GM18873 (cell line): ENCODE measurements around the gene PRELID1.
"Not testable (repeated sequence)": the region's sequence is repeated elsewhere in the genome, so short reads cannot be mapped to it uniquely, and the experiment has no call there.

ENCODE experiments used
- ATAC-seq: cut with Tn5 transposase; IDR thresholded peaks from one replicate; pipeline ENCODE4 v1.9.1; 2021; ENCODE audit warnings: mild to moderate bottlenecking, moderate library complexity, moderate number of reproducible peaks; ENCODE audit not compliant: unreplicated experiment, low FRiP score

The PRELID1 gene

GRCh38 chr5:177333420-177334154 lies 30.0 kb downstream of the PRELID1 start:
- ATAC-seq: no peak

- no peak for ATAC-seq
Measured at GRCh38 chr5:177334155-177334551, 30.6 kb downstream of the PRELID1 start.

DNA sequence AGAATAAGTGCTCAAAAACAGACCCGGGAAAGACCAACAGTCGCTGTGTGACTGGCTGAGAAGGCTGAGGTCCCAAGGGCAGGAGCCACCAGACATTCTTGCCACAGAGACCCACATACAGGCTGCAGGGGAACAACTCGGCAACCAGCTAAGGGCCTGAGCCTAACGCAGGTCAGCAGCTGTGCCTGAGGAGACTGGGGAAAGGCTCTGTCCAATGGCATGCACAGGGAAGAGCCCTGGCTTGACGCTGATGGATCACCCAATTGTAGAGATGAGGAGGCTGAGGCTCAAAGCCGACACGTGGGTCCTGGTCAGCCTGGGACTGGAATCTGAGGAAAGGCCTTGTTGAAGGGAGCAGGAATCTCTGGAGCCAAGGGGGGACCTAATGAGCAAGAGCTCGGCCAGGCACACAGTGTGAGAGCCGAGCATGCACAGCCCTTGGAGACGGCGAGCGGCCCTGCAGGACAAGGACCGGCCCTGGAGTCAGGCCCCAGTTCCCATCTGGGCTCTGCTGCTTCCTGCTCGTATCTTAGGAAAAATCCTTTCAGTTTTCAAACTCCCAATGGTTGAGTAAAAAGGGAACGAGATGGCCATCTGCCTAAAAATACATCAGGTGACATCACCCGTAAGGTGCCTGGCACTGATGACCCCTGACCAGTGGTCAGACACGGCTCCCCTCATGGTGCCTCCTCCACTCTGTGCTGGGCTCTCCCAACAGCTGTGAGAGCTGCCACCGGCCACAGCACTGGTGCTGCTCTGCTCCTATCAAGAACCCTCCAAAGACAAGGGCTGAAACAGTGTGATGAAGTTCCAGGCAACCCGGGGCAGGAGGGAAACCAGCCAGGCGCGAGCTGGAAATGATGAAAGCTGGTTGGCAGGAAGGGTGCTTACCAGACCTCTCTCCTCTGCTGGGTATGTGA lies 31.4 kb downstream of the PRELID1 start:
- no peak for ATAC-seq

DNA sequence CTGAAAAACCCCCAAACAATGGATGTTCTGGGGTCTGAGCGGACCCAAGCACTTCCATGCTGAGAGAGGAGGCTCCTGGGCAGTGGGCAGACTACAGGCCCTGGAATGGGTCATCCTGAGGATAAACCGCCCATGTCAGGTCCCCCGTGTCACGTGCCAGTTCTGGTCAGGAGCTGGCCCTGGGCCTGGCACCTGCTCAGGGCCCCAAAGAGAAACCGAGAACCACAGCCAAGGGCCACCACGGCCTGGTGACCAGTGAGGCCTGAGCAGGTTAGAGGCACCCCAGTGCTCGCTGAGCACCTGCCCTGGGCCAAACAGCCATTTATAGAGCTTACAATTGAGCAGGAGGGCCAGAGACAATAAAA lies 32.1 kb downstream of the PRELID1 start:
- ATAC-seq: no peak

- no peak for ATAC-seq
Measured at GRCh38 chr5:177336112-177336511, 32.5 kb downstream of the PRELID1 start.

- ATAC-seq: no peak
Measured at GRCh38 chr5:177336603-177337494, 33.2 kb downstream of the PRELID1 start.

- ATAC-seq: no peak
Measured at GRCh38 chr5:177338251-177339106, 34.9 kb downstream of the PRELID1 start.

DNA sequence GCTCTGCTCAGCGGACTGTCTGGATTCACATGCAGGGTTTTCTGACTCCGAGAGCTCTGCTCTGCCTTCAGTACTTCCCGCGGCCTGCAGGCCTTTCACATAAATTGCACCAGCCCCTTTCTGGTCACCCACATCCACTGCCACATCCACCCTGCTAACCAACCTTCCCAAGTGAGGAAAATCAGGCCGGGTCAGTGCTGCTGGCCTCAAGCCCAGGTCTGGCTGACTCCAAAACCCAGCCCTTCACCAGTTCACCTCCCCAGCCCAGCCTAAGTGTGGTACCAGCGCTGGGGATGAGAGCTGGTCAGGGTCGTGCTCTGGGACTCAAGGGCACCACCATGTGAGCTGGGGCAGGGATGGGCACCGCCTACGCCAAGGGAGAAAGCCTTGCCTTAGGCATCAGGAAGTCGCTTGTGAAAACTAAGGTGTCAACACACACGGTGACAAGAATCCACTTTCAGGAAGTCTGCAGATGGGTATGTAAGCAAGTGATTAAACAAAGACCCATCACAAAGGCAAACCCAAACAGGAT lies 35.6 kb downstream of the PRELID1 start:
- ATAC-seq: no peak

GRCh38 chr5:177343000-177343399 lies 39.4 kb downstream of the PRELID1 start:
- not testable (repeated sequence) for ATAC-seq

- no peak for ATAC-seq
Measured at GRCh38 chr5:177343777-177344176, 40.2 kb downstream of the PRELID1 start.

GRCh38 chr5:177344891-177345290 lies 41.3 kb downstream of the PRELID1 start:
- no peak for ATAC-seq

GRCh38 chr5:177346820-177347219 lies 43.2 kb downstream of the PRELID1 start:
- no peak for ATAC-seq

- ATAC-seq: no peak
Measured at GRCh38 chr5:177347699-177348098, 44.1 kb downstream of the PRELID1 start.

DNA sequence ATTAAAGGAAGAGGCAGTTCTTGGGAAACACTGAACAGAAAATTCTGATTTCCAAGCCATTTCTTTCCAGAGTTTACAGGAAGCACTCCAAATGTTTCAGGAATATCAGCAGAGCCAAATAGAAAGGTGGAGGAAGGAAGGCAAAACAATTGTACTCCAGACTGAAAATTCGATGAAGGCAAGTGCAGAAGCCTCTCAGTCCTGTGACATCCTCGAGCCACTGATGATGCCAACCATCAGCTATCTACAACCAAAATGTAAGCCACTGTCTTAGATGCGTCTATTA lies 45.7 kb downstream of the PRELID1 start:
- no peak for ATAC-seq

GRCh38 chr5:177349762-177350161 lies 46.2 kb downstream of the PRELID1 start:
- no peak for ATAC-seq

DNA sequence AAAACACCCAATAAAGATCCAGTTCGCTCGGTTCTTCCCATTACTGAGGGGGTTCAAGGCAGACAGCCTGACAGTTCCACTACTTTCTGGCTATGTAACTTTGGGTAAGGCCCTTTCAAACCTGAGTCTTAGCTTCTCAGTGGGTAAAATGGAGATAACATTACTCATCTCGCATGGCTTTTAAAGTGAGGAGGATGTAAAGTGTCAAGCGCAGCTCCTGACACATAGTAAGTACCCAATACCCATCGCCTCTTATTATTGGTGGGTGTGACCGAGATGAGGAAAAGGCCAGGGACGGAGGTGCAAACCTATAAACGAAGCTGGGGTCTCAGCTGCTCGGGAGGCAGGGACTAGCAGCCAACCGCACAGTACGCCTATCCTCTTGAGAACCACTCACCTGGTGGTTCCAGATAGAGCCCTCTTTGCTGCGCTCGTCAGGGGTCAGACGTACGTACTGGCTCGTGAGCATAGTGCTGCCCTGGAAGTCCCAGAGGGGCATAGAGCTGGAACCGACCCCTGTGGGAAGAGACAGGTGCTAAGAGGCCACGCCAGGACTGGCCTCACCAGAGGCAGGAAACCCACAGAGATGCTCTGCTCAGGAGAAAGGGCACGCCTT lies 47.3 kb downstream of the PRELID1 start:
- no peak for ATAC-seq

GRCh38 chr5:177351392-177352329 lies 48.1 kb downstream of the PRELID1 start, which contains the start of gene LMAN2:
Gene LMAN2, minus strand, starts transcription at chr5:177351668. Its CDS starts 21 bp downstream, at chr5:177351647.
- ATAC-seq: peak; percentile 79

DNA sequence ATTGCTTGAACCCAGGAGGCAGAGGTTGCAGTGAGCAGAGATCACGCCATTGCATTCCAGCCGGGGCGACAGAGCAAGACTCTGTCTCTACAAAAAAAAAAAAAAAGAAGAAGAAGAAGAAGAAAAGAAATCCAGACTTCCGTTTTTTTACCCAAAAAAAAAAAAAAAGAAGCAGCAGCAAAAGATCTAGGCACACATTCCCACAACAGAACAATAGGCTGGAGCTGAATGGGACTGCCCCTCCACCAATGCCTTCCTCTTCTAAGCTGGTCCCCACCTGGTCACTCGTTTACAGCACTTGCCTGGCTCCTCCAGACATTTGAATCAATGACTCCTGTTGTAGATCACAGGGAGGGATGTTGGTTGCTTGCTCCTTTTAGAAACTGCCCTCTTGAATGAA lies 49.5 kb downstream of the PRELID1 start:
- ATAC-seq: no peak
